Stomach (tissue), 4 donors: ENCODE results near the gene LIMA1.
"Not testable (repeated sequence)": the region's sequence is repeated elsewhere in the genome, so short reads cannot be mapped to it uniquely, and the experiment has no call there.

Source experiments
- CTCF ChIP-seq, 7 experiments: fragments of 450-650 bp in 4 of 7; fragments of 200-600 bp in 3 of 7; sonication (generic) in 3 of 7; IDR thresholded peaks; one replicate each; pipeline ENCODE4 v1.5.1; 2016 to 2019; ENCODE audit warnings: antibody characterized with exemption in 7 of 7, control low read depth in 2 of 7, mild to moderate bottlenecking in 1 of 7
- EP300 ChIP-seq: sonication (generic); formaldehyde crosslinking; IDR thresholded peaks from one replicate; pipeline ENCODE4 v1.6.1; 2017; ENCODE audit warnings: antibody characterized with exemption
- POLR2A ChIP-seq, 4 donors: fragments of 450-650 bp; IDR thresholded peaks; one replicate each; pipeline ENCODE4 v1.6.1; 2016; ENCODE audit warnings: antibody characterized with exemption in 4 of 4, control low read depth in 2 of 4, mild to moderate bottlenecking in 1 of 4, moderate library complexity in 1 of 4
- POLR2AphosphoS5 ChIP-seq, 3 donors: sonication (generic); formaldehyde crosslinking; IDR thresholded peaks; one replicate each; pipeline ENCODE4 v1.6.1; 2016; ENCODE audit warnings: antibody characterized with exemption in 3 of 3

DNA sequence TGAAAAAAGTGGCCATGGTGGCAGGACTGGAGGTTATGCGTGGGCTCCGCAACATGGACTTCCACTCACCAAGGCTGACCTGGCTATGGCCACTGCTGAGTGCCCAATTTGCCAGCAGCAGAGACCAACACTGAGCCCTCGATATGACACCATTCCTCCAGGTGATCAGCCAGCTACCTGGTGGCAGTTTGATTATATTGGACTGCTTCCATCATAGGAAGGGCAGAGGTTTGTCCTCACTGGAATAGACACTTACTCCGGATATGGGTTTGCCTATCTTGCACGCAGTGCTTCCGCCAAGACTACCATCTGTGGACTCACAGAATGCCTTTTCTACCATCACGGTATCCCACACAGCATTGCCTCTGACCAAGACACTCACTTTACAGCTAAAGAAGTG is 40.8 kb upstream of the LIMA1 start:
- not testable (repeated sequence) for TF ChIP-seq POLR2A (IDR thresholded peaks at IDR 0.05); CTCF (IDR thresholded peaks at IDR 0.05); EP300; POLR2AphosphoS5 (IDR thresholded peaks at IDR 0.05)
